ENCODE data around the gene SPEN. TPM values are rescaled to one million over a fixed set of nuclear protein-coding genes. Genes with fewer than 3 reads are reported as not detected.

SPEN gene
- total and polyA plus RNA-seq, 9 of the 15 experiments (the other 6 are each of a cell fraction or from before 2014, with no cell fraction given) = 5.7 to 87.5 (median 27.2) TPM

DNA sequence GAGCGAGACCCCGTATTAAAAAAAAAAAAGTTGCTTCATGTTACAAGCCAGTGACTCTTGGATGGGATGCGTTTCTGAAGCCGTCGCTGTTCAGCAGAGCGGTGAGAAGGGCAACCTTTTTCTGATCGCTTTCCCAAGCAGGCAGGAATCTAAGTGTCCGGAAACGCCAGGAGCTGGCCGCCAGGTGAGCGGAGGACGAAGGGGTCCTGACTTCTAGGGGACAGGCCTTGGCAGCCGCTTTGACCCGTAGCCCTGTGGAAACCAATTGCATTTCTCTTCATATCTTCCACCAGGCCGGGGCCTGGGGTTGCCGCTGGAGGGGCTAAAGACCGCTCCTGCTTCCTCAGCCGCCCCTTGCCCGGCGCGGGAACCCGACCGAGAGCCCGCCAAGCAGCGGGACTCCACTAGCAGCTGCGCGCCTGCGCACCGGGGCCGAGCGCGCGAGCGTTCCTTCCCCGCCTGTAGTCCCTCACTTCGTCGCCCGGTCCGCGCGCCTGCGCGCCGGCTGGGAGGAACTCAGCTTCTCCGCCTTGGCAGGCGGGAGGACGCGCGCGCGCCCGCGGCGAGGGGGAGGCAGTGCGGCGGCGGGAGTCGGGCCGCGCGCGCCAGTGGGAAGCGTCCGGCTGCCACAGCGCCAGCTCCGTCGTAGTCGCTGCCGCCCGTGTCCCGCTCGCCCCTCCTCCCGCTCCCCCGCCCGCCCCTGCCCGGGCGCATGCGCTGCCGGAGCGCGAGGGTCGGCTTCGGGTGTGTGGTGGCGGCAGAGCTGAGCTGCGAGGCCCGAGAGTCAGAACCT, at the start of gene SPEN (continued):
- peak; percentile 94 for TF ChIP-seq HMGN3 (IDR thresholded peaks at IDR 0.05; ENCODE audit: borderline replicate concordance, extremely low read depth, insufficient read length, low read depth, low read length)
- TF ChIP-seq E2F3 (CRISPR knock-in tag; IDR thresholded peaks at IDR 0.05) = peak; percentile 97
- TF ChIP-seq, protein P1, sequence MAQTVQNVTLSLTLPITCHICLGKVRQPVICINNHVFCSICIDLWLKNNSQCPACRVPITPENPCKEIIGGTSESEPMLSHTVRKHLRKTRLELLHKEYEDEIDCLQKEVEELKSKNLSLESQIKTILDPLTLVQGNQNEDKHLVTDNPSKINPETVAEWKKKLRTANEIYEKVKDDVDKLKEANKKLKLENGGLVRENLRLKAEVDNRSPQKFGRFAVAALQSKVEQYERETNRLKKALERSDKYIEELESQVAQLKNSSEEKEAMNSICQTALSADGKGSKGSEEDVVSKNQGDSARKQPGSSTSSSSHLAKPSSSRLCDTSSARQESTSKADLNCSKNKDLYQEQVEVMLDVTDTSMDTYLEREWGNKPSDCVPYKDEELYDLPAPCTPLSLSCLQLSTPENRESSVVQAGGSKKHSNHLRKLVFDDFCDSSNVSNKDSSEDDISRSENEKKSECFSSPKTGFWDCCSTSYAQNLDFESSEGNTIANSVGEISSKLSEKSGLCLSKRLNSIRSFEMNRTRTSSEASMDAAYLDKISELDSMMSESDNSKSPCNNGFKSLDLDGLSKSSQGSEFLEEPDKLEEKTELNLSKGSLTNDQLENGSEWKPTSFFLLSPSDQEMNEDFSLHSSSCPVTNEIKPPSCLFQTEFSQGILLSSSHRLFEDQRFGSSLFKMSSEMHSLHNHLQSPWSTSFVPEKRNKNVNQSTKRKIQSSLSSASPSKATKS (CRISPR knock-in tag; IDR thresholded peaks at IDR 0.05) = no peak
- peak in 1 of 2 experiments; percentile 60; a peak in 2 of 4 replicates for TF ChIP-seq NONO (IDR thresholded peaks at IDR 0.05; ENCODE audit: low read depth in 2 of 2, low read length in 1 of 2)
- TF ChIP-seq ZNF408 (CRISPR knock-in tag; IDR thresholded peaks at IDR 0.05; ENCODE audit: low read depth) = no peak
- TF ChIP-seq JUNB (CRISPR knock-in tag; conservative IDR thresholded peaks at IDR 0.05) = no peak; the same call in 1 of the 2 replicates
- TF ChIP-seq KLF16 (IDR thresholded peaks at IDR 0.05) = no peak
- TF ChIP-seq HDAC2 (IDR thresholded peaks at IDR 0.05) = peak; percentile 76; the same call in 1 of the 2 replicates
- peak; percentile 70 for TF ChIP-seq FIP1L1 (IDR thresholded peaks at IDR 0.05; ENCODE audit: low read depth, low read length, poor library complexity, severe bottlenecking)
- TF ChIP-seq, protein P2, sequence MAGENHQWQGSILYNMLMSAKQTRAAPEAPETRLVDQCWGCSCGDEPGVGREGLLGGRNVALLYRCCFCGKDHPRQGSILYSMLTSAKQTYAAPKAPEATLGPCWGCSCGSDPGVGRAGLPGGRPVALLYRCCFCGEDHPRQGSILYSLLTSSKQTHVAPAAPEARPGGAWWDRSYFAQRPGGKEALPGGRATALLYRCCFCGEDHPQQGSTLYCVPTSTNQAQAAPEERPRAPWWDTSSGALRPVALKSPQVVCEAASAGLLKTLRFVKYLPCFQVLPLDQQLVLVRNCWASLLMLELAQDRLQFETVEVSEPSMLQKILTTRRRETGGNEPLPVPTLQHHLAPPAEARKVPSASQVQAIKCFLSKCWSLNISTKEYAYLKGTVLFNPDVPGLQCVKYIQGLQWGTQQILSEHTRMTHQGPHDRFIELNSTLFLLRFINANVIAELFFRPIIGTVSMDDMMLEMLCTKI (IDR thresholded peaks at IDR 0.05; ENCODE audit: partially characterized antibody) = no peak
- peak; percentile 6; the same call in 1 of the 2 replicates for TF ChIP-seq CHD2 (IDR thresholded peaks at IDR 0.05; ENCODE audit: low read depth, low read length)
- no peak for TF ChIP-seq SRSF9 (IDR thresholded peaks at IDR 0.05; ENCODE audit: borderline replicate concordance, low read depth, low read length)
- TF ChIP-seq ZBTB7A (IDR thresholded peaks at IDR 0.05; ENCODE audit: borderline replicate concordance, control insufficient read depth, low read depth, low read length) = peak; percentile 43
- TF ChIP-seq CHD4 (IDR thresholded peaks at IDR 0.05; ENCODE audit: insufficient read depth, insufficient replicate concordance, low read depth, low read length, poor library complexity, severe bottlenecking) = no peak
- TF ChIP-seq, protein P3, sequence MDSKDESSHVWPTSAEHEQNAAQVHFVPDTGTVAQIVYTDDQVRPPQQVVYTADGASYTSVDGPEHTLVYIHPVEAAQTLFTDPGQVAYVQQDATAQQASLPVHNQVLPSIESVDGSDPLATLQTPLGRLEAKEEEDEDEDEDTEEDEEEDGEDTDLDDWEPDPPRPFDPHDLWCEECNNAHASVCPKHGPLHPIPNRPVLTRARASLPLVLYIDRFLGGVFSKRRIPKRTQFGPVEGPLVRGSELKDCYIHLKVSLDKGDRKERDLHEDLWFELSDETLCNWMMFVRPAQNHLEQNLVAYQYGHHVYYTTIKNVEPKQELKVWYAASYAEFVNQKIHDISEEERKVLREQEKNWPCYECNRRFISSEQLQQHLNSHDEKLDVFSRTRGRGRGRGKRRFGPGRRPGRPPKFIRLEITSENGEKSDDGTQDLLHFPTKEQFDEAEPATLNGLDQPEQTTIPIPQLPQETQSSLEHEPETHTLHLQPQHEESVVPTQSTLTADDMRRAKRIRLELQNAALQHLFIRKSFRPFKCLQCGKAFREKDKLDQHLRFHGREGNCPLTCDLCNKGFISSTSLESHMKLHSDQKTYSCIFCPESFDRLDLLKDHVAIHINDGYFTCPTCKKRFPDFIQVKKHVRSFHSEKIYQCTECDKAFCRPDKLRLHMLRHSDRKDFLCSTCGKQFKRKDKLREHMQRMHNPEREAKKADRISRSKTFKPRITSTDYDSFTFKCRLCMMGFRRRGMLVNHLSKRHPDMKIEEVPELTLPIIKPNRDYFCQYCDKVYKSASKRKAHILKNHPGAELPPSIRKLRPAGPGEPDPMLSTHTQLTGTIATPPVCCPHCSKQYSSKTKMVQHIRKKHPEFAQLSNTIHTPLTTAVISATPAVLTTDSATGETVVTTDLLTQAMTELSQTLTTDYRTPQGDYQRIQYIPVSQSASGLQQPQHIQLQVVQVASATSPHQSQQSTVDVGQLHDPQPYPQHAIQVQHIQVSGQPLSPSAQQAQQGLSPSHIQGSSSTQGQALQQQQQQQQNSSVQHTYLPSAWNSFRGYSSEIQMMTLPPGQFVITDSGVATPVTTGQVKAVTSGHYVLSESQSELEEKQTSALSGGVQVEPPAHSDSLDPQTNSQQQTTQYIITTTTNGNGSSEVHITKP (IDR thresholded peaks at IDR 0.05; ENCODE audit: partially characterized antibody) = no peak
- peak; percentile 55; the same call in 1 of the 2 replicates for TF ChIP-seq ZNF175 (CRISPR knock-in tag; IDR thresholded peaks at IDR 0.05; ENCODE audit: low read depth)
- no peak for TF ChIP-seq ZNF507 (tag; conservative IDR thresholded peaks at IDR 0.05)
- no peak; the same call in 1 of the 2 replicates for TF ChIP-seq BRD4 (IDR thresholded peaks at IDR 0.05)

All from K562 (cell line).